ENCODE data around the gene ZNF148. TPM values are rescaled to one million over a fixed set of nuclear protein-coding genes. Genes with fewer than 3 reads are reported as not detected.

Gene ZNF148
- total RNA-seq, 2 experiments from 2014 or later, result 30.9 to 34.0 TPM

- Histone ChIP-seq H3K27ac (ENCODE audit: low read depth in 1 of 2, low read length in 2 of 2) (no peak overlapping the region), H3K4me1 (ENCODE audit: insufficient read depth, low read length) (no peaks in the 10 kb centered on the region), H3K4me3 (ENCODE audit: low read length) (no peak overlapping the region), H3K27me3 (ENCODE audit: control insufficient read depth in 1 of 2, insufficient read depth in 2 of 2, low read length in 2 of 2) (no peaks in the 10 kb centered on the region), H3K9me3 (ENCODE audit: control insufficient read depth in 1 of 2, insufficient read depth in 1 of 2, low read length in 2 of 2) (no peaks in the 10 kb centered on the region), H3K36me3 (ENCODE audit: insufficient read depth, low read length) (peaks cover 11% of the 10 kb centered on the region)
- ChIA-PET POLR2A (no interaction called here), CTCF (interaction anchor here (0.5 to 1.3 kb wide), 3 partner anchors 9 to 29 kb away, joined by 3 to 4 read pairs (median 4); no protein-coding TSS in a partner anchor)
- Mint-ChIP-seq H3K4me1 (ENCODE audit: low read depth) (peaks cover 10% of the 10 kb centered on the region), H3K27ac (no peak overlapping the region), H3K4me3 (no peak overlapping the region), H3K9me3 (no peaks in the 10 kb centered on the region), H3K36me3 (ENCODE audit: low read depth) (peaks cover 57% of the 10 kb centered on the region), H3K27me3 (no peaks in the 10 kb centered on the region)
- ATAC-seq (ENCODE audit: poor library complexity) (no peak), DNase-seq (no peak)
- intact Hi-C loops (cut with DNase I, micrococcal nuclease), result no loop called here
- no peak for TF ChIP-seq CTCF (IDR thresholded peaks at IDR 0.05)
These were observed 56.8 kb downstream of the ZNF148 start for GRCh38 chr3:125318167-125318865.

GRCh38 chr3:125317761-125318160 lies 57.4 kb downstream of the ZNF148 start:
- H3K4me3 ChIP-seq (ENCODE audit: low read length), result no peak overlapping the region
- no peaks in the 10 kb centered on the region for H3K9me3 Mint-ChIP-seq
- H3K36me3 Mint-ChIP-seq (ENCODE audit: low read depth), result peaks cover 55% of the 10 kb centered on the region
- DNase-seq (no peak), ATAC-seq (ENCODE audit: poor library complexity) (no peak)
- H3K27me3 Mint-ChIP-seq, result no peaks in the 10 kb centered on the region
- no peak overlapping the region for H3K27ac Mint-ChIP-seq
- TF ChIP-seq CTCF (IDR thresholded peaks at IDR 0.05), result no peak
- H3K9me3 ChIP-seq (ENCODE audit: control insufficient read depth in 1 of 2, insufficient read depth in 1 of 2, low read length in 2 of 2), result no peaks in the 10 kb centered on the region
- intact Hi-C loops (cut with DNase I, micrococcal nuclease), result no loop called here
- H3K4me1 Mint-ChIP-seq (ENCODE audit: low read depth), result peaks cover 13% of the 10 kb centered on the region
- H3K4me1 ChIP-seq (ENCODE audit: insufficient read depth, low read length), result no peaks in the 10 kb centered on the region
- H3K27ac ChIP-seq (ENCODE audit: low read depth in 1 of 2, low read length in 2 of 2), result no peak overlapping the region
- ChIA-PET CTCF (interaction anchor here (0.5 to 1.3 kb wide), 2 partner anchors 8 to 29 kb away, joined by 3 to 4 read pairs; no protein-coding TSS in a partner anchor), POLR2A (no interaction called here)
- no peaks in the 10 kb centered on the region for H3K27me3 ChIP-seq (ENCODE audit: control insufficient read depth in 1 of 2, insufficient read depth in 2 of 2, low read length in 2 of 2)
- H3K4me3 Mint-ChIP-seq, result no peak overlapping the region
- peaks cover 11% of the 10 kb centered on the region for H3K36me3 ChIP-seq (ENCODE audit: insufficient read depth, low read length)

- ChIA-PET CTCF (no interaction called here), POLR2A (no interaction called here)
- H3K27ac ChIP-seq (ENCODE audit: low read depth in 1 of 2, low read length in 2 of 2), result no peak overlapping the region
- ATAC-seq (ENCODE audit: poor library complexity), result no peak
- no peak for DNase-seq
- peaks cover 55% of the 10 kb centered on the region for H3K36me3 Mint-ChIP-seq (ENCODE audit: low read depth)
- peaks cover 21% of the 10 kb centered on the region for H3K4me1 Mint-ChIP-seq (ENCODE audit: low read depth)
- no peak overlapping the region for H3K4me3 Mint-ChIP-seq
- H3K27me3 Mint-ChIP-seq, result no peaks in the 10 kb centered on the region
- no peaks in the 10 kb centered on the region for H3K9me3 Mint-ChIP-seq
- no peak for TF ChIP-seq CTCF (IDR thresholded peaks at IDR 0.05)
- no peaks in the 10 kb centered on the region for H3K9me3 ChIP-seq (ENCODE audit: control insufficient read depth in 1 of 2, insufficient read depth in 1 of 2, low read length in 2 of 2)
- H3K4me1 ChIP-seq (ENCODE audit: insufficient read depth, low read length), result no peaks in the 10 kb centered on the region
- intact Hi-C loops (cut with DNase I, micrococcal nuclease), result no loop called here
- H3K27me3 ChIP-seq (ENCODE audit: control insufficient read depth in 1 of 2, insufficient read depth in 2 of 2, low read length in 2 of 2), result no peaks in the 10 kb centered on the region
- peak overlapping the region; percentile 66 for H3K27ac Mint-ChIP-seq
- no peak overlapping the region for H3K4me3 ChIP-seq (ENCODE audit: low read length)
- H3K36me3 ChIP-seq (ENCODE audit: insufficient read depth, low read length), result peaks cover 8% of the 10 kb centered on the region
These were observed 58.2 kb downstream of the ZNF148 start for GRCh38 chr3:125316949-125317348.

Measured in CD4-positive, alpha-beta T cell (primary cell).